Sigmoid colon (tissue), 7 donors: ENCODE data around the gene RBPMS2. TPM values are rescaled to one million over a fixed set of nuclear protein-coding genes. Genes with fewer than 3 reads are reported as not detected.
A peak's percentile ranks its signal among the peaks of the same experiment; 100 is the strongest.

ENCODE experiments used
- DNase-seq: peaks from one replicate; pipeline ENCODE4 v3.0.0-alpha.2; 2019
- H3K27ac ChIP-seq, 4 donors: fragments of 200-600 bp; sonication (generic); one replicate each; pipeline ENCODE4 v1.5.1; 2016 to 2019; ENCODE audit warnings: mild to moderate bottlenecking in 1 of 4
- H3K27me3 ChIP-seq, 3 donors: fragments of 200-600 bp; sonication (generic); one replicate each; pipeline ENCODE4 v1.5.1; 2019; ENCODE audit warnings: mild to moderate bottlenecking in 1 of 3
- H3K36me3 ChIP-seq, 4 donors: fragments of 200-600 bp; sonication (generic); one replicate each; pipeline ENCODE4 v1.5.1; 2016 to 2019
- H3K4me1 ChIP-seq, 4 donors: fragments of 200-600 bp; sonication (generic); one replicate each; pipeline ENCODE4 v1.5.1; 2017 to 2019
- H3K4me3 ChIP-seq, 4 donors: fragments of 200-600 bp; sonication (generic); one replicate each; pipeline ENCODE4 v1.5.1; 2017 to 2019; ENCODE audit warnings: mild to moderate bottlenecking in 2 of 4, moderate library complexity in 1 of 4
- H3K9me3 ChIP-seq, 4 donors: fragments of 200-600 bp in 3 of 4; sonication (generic) in 3 of 4; one replicate each; pipeline versions ENCODE4 v1.5.1 to v1.6.1; 2013 to 2019
- EP300 ChIP-seq, 4 donors: sonication (generic); formaldehyde crosslinking; IDR thresholded peaks; one replicate each; pipeline ENCODE4 v1.6.1; 2017; ENCODE audit warnings: antibody characterized with exemption in 4 of 4
- POLR2A ChIP-seq, 2 donors: fragments of 450-650 bp; IDR thresholded peaks; one replicate each; pipeline ENCODE4 v1.6.1; 2016; ENCODE audit warnings: antibody characterized with exemption in 2 of 2, mild to moderate bottlenecking in 2 of 2, moderate library complexity in 2 of 2
- POLR2AphosphoS5 ChIP-seq, 4 donors: sonication (generic); formaldehyde crosslinking; IDR thresholded peaks; one replicate each; pipeline ENCODE4 v1.6.1; 2017; ENCODE audit warnings: antibody characterized with exemption in 4 of 4
- WGBS, 2 donors: extraction: QIAGEN DNeasy Blood & Tissue Kit; methylation state at CpG; one replicate each; pipeline ENCODE4 v1.1.7; 2013; 5-methylcytosine and 5-hydroxymethylcytosine counted together
- intact Hi-C: fragments of 100-400 bp; cut with DNase I; formaldehyde crosslinking; loops from one replicate; pipeline ENCODE4 v1.15.1; 2023
- polyA plus RNA-seq, 3 donors: library from polyadenylated mRNA; stranded (reverse); fragments of 200-250 nt; gene quantifications; one replicate each; pipeline ENCODE4 v1.2.3, GENCODE V29; 2013
- total RNA-seq, 4 donors: library from RNA; depleted of rRNA; stranded (reverse); fragments of >200 nt; gene quantifications; one replicate each; pipeline ENCODE4 v1.1.0, GENCODE V29; 2016
- TF ChIP-seq, protein P1 (sequence below), 4 experiments: fragments of 450-650 bp in 3 of 4; fragments of 200-600 bp in 1 of 4; IDR thresholded peaks; one replicate each; pipeline ENCODE4 v1.5.1; 2016 to 2019; ENCODE audit warnings: antibody characterized with exemption in 4 of 4, mild to moderate bottlenecking in 3 of 4, moderate library complexity in 2 of 4
- donor health status: healthy with polysubstance abuse.
- donor health status: Bipolar disorder and iron deficiency.
- donor health status: healthy.

RBPMS2 gene
- total and polyA plus RNA-seq, 7 donors: 0.69 to 58.2 (median 22.1) TPM

DNA sequence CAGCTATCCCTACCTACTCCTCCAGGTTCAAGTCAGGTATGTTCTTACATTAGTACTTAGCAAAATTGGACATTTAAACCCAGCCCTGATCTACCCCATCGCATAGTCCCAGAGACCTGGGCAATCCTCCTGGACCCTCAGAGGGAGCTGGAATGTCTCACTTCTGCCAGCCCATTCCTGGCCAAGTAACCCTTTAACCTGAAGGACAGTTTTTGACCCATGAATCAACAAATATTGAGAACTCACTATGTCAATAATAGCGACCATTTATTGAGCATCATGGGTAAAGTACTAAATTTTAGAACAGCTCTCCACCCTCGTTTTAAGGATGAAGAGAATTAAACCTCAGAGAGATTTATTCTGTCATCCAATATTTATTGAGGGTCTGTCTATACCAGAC, 70.4 kb downstream of the RBPMS2 start:
- Histone ChIP-seq H3K27me3 (no peaks in the 10 kb centered on the region), H3K36me3 (peaks cover 0 to 10% (median 0%) of the 10 kb centered on the region in 4 donors), H3K27ac (no peak overlapping the region), H3K4me1 (peaks cover 0 to 38% (median 32%) of the 10 kb centered on the region in 4 donors), H3K4me3 (no peak overlapping the region), H3K9me3 (no peaks in the 10 kb centered on the region)
- TF ChIP-seq POLR2AphosphoS5 (IDR thresholded peaks at IDR 0.05) (no peak), POLR2A (IDR thresholded peaks at IDR 0.05) (no peak), EP300 (IDR thresholded peaks at IDR 0.05) (no peak)
- TF ChIP-seq, protein P1, sequence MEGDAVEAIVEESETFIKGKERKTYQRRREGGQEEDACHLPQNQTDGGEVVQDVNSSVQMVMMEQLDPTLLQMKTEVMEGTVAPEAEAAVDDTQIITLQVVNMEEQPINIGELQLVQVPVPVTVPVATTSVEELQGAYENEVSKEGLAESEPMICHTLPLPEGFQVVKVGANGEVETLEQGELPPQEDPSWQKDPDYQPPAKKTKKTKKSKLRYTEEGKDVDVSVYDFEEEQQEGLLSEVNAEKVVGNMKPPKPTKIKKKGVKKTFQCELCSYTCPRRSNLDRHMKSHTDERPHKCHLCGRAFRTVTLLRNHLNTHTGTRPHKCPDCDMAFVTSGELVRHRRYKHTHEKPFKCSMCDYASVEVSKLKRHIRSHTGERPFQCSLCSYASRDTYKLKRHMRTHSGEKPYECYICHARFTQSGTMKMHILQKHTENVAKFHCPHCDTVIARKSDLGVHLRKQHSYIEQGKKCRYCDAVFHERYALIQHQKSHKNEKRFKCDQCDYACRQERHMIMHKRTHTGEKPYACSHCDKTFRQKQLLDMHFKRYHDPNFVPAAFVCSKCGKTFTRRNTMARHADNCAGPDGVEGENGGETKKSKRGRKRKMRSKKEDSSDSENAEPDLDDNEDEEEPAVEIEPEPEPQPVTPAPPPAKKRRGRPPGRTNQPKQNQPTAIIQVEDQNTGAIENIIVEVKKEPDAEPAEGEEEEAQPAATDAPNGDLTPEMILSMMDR (IDR thresholded peaks at IDR 0.05): no peak
- 77 to 87% methylated on average over 3 of the region's 3 CpGs for WGBS, 2 donors
- DNase-seq: no peak
- intact Hi-C loops: no loop called here

DNA sequence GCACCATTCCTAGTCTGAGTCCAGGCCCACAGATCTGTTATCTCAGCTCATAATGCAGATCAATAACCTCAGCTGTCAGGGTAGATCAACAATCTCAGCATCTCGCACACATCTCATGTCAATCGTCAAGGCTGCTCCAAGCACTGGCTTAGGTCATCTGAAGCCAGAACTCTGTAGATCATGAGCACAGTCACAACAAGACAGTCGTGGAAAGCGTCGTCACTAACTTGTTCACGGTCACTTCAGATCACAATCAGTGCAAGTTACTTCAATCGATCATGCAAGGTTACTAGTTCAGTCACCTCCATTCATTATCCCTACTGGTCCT, 71.8 kb downstream of the RBPMS2 start:
- Histone ChIP-seq H3K27ac (peak overlapping the region; percentile 87 to 95 (median 92)), H3K4me3 (peak overlapping the region; percentile 65 to 94 (median 92)), H3K9me3 (no peaks in the 10 kb centered on the region), H3K36me3 (peaks cover 0 to 3% (median 0%) of the 10 kb centered on the region in 4 donors), H3K27me3 (no peaks in the 10 kb centered on the region), H3K4me1 (peaks cover 0 to 52% (median 46%) of the 10 kb centered on the region in 4 donors)
- no peak for TF ChIP-seq POLR2AphosphoS5 (IDR thresholded peaks at IDR 0.05)
- TF ChIP-seq, protein P1 (IDR thresholded peaks at IDR 0.05): no peak
- no peak for DNase-seq
- WGBS, 2 donors: 69 to 74% methylated on average over 7 of the region's 7 CpGs
- intact Hi-C loops: no loop called here

DNA sequence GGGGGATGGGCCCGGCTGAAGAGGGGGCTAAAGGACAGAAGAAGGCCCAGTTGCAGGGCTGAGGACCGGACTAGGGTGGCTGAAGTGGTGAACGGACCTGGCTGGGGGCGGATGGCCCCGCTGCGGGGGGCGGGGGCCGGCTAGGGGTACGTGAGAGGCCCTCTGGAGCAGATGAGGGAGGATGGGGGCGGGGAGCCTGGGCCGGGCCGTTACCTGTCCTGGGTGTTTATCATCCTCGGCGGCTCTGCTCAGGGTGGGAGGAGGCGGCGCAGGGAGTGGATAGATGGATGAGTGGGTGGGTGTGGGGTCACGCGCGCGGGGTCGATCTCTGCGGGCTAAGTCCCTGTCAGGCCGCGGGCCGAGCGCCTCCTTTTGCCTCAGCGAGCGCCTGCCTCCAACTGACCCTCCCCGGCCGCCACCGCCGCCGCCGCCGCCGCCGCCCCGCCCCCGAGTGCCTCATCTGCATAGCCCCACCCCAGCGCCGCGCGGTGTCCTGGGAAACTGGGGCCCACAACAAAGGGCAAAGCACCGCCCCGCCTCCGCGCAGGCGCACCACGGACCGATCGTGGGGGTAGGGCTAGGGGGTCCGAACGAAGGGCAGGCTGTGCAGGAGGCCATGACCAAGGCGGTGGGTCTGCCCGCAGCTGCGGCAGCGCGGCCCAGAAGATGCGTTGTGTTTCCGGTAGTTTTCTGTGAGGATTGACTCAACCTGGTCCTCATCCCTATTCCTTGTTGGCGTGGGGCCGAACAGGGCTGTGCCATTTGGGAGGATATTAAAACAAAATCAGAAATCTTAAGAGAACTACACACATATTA, 72.4 kb downstream of the RBPMS2 start:
- peaks cover 0 to 58% (median 52%) of the 10 kb centered on the region in 4 donors for H3K4me1 ChIP-seq

DNA sequence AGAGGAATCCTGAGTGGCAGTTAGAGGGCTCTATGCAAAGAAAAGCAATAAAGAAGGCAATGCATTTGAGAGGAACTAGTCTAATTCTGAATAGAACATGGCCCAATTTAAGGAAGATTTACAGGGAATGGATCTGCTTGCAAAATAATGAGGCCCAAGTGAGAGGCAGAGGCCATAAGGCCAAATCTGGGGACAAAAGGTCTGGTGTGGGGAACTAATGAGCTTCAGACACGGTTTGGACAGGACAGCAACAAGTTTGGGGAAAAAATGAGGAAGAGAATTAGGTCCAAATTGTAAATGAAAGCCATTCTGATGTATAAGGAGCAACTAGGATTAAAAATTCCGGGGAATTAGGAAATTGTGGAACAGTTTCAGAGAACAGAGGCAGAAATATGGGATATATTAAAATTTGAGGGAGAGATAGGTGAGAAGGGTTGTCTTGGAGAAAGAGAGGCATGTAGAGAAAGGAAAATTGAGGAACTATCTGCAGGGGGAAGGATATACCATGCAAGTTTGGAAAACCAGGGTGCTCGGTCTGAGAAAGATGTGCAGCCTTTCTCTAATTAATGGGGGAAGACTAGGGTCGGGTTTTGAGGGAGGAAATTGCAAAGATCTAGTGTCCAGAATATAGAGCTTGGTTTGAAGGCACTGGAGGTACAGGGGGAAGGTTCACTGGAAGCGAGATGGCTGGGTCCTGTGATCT, 73.8 kb downstream of the RBPMS2 start:
- Histone ChIP-seq H3K36me3 (no peaks in the 10 kb centered on the region), H3K4me1 (peaks cover 0 to 72% (median 66%) of the 10 kb centered on the region in 4 donors), H3K27me3 (no peaks in the 10 kb centered on the region), H3K9me3 (no peaks in the 10 kb centered on the region), H3K4me3 (peak overlapping the region in 3 of 4 donors; percentile 65 to 93 (median 92)), H3K27ac (peak overlapping the region; percentile 87 to 95 (median 92))
- TF ChIP-seq POLR2AphosphoS5 (IDR thresholded peaks at IDR 0.05) (no peak), EP300 (IDR thresholded peaks at IDR 0.05) (no peak), POLR2A (IDR thresholded peaks at IDR 0.05) (no peak)
- TF ChIP-seq, protein P1 (IDR thresholded peaks at IDR 0.05): no peak
- 45 to 66% methylated on average over 5 of the region's 5 CpGs for WGBS, 2 donors
- DNase-seq: no peak
- intact Hi-C loops: no loop called here

More for the DNA sequence above, 72.4 kb downstream of the RBPMS2 start:
- Histone ChIP-seq H3K27ac (peak overlapping the region; percentile 87 to 95 (median 92)), H3K4me3 (peak overlapping the region; percentile 65 to 94 (median 92)), H3K27me3 (no peaks in the 10 kb centered on the region), H3K36me3 (no peaks in the 10 kb centered on the region), H3K9me3 (no peaks in the 10 kb centered on the region)
- DNase-seq: peak; percentile 98
- WGBS, 2 donors: 0 to 1% methylated on average over 62 of the region's 62 CpGs
- intact Hi-C loops: no loop called here
- TF ChIP-seq POLR2A (IDR thresholded peaks at IDR 0.05) (peak in 1 of 2 donors; percentile 36), EP300 (IDR thresholded peaks at IDR 0.05) (peak in 2 of 4 donors; percentile 27 to 42), POLR2AphosphoS5 (IDR thresholded peaks at IDR 0.05) (peak; percentile 54 to 93 (median 83))
- TF ChIP-seq, protein P1 (IDR thresholded peaks at IDR 0.05): no peak
